Type B pancreatic cell (in vitro differentiated cells): Measurements from ENCODE around the gene CFC1B. TPM values are rescaled to one million over a fixed set of nuclear protein-coding genes. Genes with fewer than 3 reads are reported as not detected.

Experiments used
- total RNA-seq: library from RNA; stranded (reverse); gene quantifications from 2 replicates; pipeline ENCODE4 v1.2.1, GENCODE V29; 2021; ENCODE audit warnings: low replicate concordance

CFC1B gene
- total RNA-seq, 1 donor from 2014 or later, result not detected

Other genes starting within 250 kb of the CFC1B start
- gene IMP4, start 178.3 kb upstream of the CFC1B start, total RNA-seq, result 53.6 and 67.0 TPM in 2 replicates
- 35.8 and 37.5 TPM in 2 replicates for gene PTPN18, start 165.2 kb upstream of the CFC1B start, total RNA-seq
- 2.1 and 3.9 TPM in 2 replicates for gene POTEI, start 11.9 kb upstream of the CFC1B start, total RNA-seq
- 25.5 and 27.1 TPM in 2 replicates for gene CFC1, start 78.4 kb downstream of the CFC1B start, total RNA-seq
- not detected in 2 replicates for gene POTEJ, start 90.2 kb downstream of the CFC1B start, total RNA-seq
- gene GPR148, start 207.8 kb downstream of the CFC1B start, total RNA-seq, result 0.48 and 2.2 TPM in 2 replicates
- 3.9 and 10.9 TPM in 2 replicates for gene AMER3, start 234.3 kb downstream of the CFC1B start, total RNA-seq